Occipital lobe (tissue), 1 donor: ENCODE results near the gene OXSM. TPM values are rescaled to one million over a fixed set of nuclear protein-coding genes. Genes with fewer than 3 reads are reported as not detected.

ENCODE experiments used
- total RNA-seq: library from RNA; depleted of rRNA; stranded (reverse); fragments of >200 nt; gene quantifications from one replicate; pipeline ENCODE4 v1.2.3, GENCODE V29; 2014

The OXSM gene
- total RNA-seq, 1 donor from 2014 or later: 9.0 TPM

Other genes starting within 250 kb of the OXSM start
- gene TOP2B, start 125.2 kb upstream of the OXSM start, total RNA-seq: 433 TPM
- 34.0 TPM for gene NGLY1, start 6.6 kb upstream of the OXSM start, total RNA-seq